ENCODE results near the gene SHE. TPM values are rescaled to one million over a fixed set of nuclear protein-coding genes. Genes with fewer than 3 reads are reported as not detected.

Gene SHE
- total and polyA plus RNA-seq, 2 of the 8 experiments (the other 6 are each of a cell fraction or from before 2014, with no cell fraction given), result 0.44 to 0.45 TPM

- Histone ChIP-seq H3K79me2 (ENCODE audit: control insufficient read depth in 1 of 2, insufficient read depth in 2 of 2, low read length in 2 of 2) (peaks cover 0 to 6% of the 10 kb centered on the region in 2 experiments; a peak in 1 of 4 replicates), H3K18ac (ENCODE audit: extremely low read depth, low read length) (no peak overlapping the region), H3K4me3 (ENCODE audit: extremely low read depth in 1 of 4, insufficient read depth in 2 of 4, low read depth in 3 of 4, low read length in 4 of 4) (no peak overlapping the region), H3K56ac (replicated peaks; ENCODE audit: insufficient read length, low read depth, low read length) (no peak overlapping the region), H3K14ac (ENCODE audit: insufficient read length) (no peak overlapping the region), H3K4me1 (replicated peaks in 1 of 4; ENCODE audit: control insufficient read depth in 3 of 4, insufficient read depth in 4 of 4, low read length in 3 of 4) (no peaks in the 10 kb centered on the region), H3K9ac (replicated peaks in 1 of 4; ENCODE audit: extremely low read depth in 1 of 4, low read depth in 3 of 4, low read length in 3 of 4) (no peak overlapping the region), H3K23ac (ENCODE audit: insufficient read length) (no peak overlapping the region), H4K20me1 (replicated peaks in 1 of 2; ENCODE audit: control insufficient read depth in 1 of 2, insufficient read depth in 2 of 2, low read length in 2 of 2) (peaks cover 2 to 14% of the 10 kb centered on the region in 2 experiments), H4K91ac (replicated peaks; ENCODE audit: insufficient read length, low read length) (no peak overlapping the region), H3K79me1 (ENCODE audit: low read depth, low read length) (no peaks in the 10 kb centered on the region; the same call in 1 of the 2 replicates), H3K23me2 (ENCODE audit: low read depth, low read length) (no peaks in the 10 kb centered on the region), H3K4ac (replicated peaks; ENCODE audit: insufficient read length, low read depth, low read length) (no peak overlapping the region), H2AK5ac (ENCODE audit: low read depth, low read length) (no peak overlapping the region), H3K36me3 (ENCODE audit: control insufficient read depth in 2 of 4, insufficient read depth in 4 of 4, low read length in 3 of 4) (peaks cover 34 to 70% (median 57%) of the 10 kb centered on the region in 4 experiments), H3K27ac (ENCODE audit: low read depth, low read length) (no peak overlapping the region), H2BK5ac (ENCODE audit: low read depth, low read length) (no peak overlapping the region), H3K9me3 (ENCODE audit: insufficient read depth in 2 of 2, low read depth in 1 of 2, low read length in 1 of 2) (no peaks in the 10 kb centered on the region), H2BK120ac (replicated peaks; ENCODE audit: low read depth, low read length) (no peak overlapping the region), H2BK20ac (ENCODE audit: low read length) (no peak overlapping the region), H3K4me2 (ENCODE audit: insufficient read depth in 1 of 2, low read depth in 2 of 2, low read length in 2 of 2) (no peak overlapping the region), H2BK15ac (ENCODE audit: low read length) (no peak overlapping the region), H3K27me3 (replicated peaks in 1 of 4; ENCODE audit: control insufficient read depth in 3 of 4, extremely low read depth in 1 of 4, insufficient read depth in 3 of 4, low read length in 3 of 4) (no peaks in the 10 kb centered on the region), H4K8ac (ENCODE audit: extremely low read depth, insufficient read depth, low read length) (no peak overlapping the region), H4K5ac (ENCODE audit: insufficient read length, low read depth, low read length) (no peak overlapping the region), H2BK12ac (ENCODE audit: low read depth, low read length) (no peak overlapping the region), H2AFZ (ENCODE audit: low read length) (no peak overlapping the region)
- 81% methylated on average over 6 of the region's 6 CpGs; no CpG with 5 or more reads in 1 of the 2 experiments for WGBS, 2 experiments (ENCODE audit: extremely low coverage in 1 of 2, insufficient coverage in 1 of 2, insufficient read length in 1 of 2, insufficient replicate concordance in 2 of 2, low coverage in 1 of 2, low lambda C conversion rate in 2 of 2, missing lambda C conversion rate in 1 of 2)
- FAIRE-seq (no peak), DNase-seq (ENCODE audit: low read depth in 1 of 2, low spot score in 2 of 2) (no peak)
- POLR2A ChIA-PET (ENCODE audit: partially characterized antibody), result interaction anchor here (0.7 kb wide), 1 partner anchor 224 kb away, joined by 4 read pairs; no protein-coding TSS in a partner anchor
- CTCF ChIA-PET (ENCODE audit: partially characterized antibody), result interaction anchor here (0.6 to 2.2 kb wide), 4 partner anchors 15 to 79 kb away, joined by 3 to 9 read pairs (median 3); no protein-coding TSS in a partner anchor
- TF ChIP-seq HDAC6 (IDR thresholded peaks at IDR 0.05; ENCODE audit: low read depth, low read length) (no peak), EP300 (IDR thresholded peaks at IDR 0.05; ENCODE audit: borderline replicate concordance in 1 of 2, low read depth in 2 of 2, low read length in 2 of 2) (no peak), CBX5 (IDR thresholded peaks at IDR 0.05; ENCODE audit: low read depth, low read length) (no peak), RBBP5 (IDR thresholded peaks at IDR 0.05; ENCODE audit: borderline replicate concordance, low read depth, low read length) (no peak), SRF (IDR thresholded peaks at IDR 0.05; ENCODE audit: low read depth, low read length) (no peak), JUN (IDR thresholded peaks at IDR 0.05; ENCODE audit: low read depth, low read length) (no peak), SP1 (IDR thresholded peaks at IDR 0.05; ENCODE audit: low read depth, low read length) (no peak), SIX5 (IDR thresholded peaks at IDR 0.05; ENCODE audit: low read depth, low read length) (no peak), CBX8 (IDR thresholded peaks at IDR 0.05; ENCODE audit: borderline replicate concordance, low read depth, low read length) (no peak), EGR1 (IDR thresholded peaks at IDR 0.05; ENCODE audit: borderline replicate concordance, low read depth, low read length) (no peak), ATF3 (IDR thresholded peaks at IDR 0.05; ENCODE audit: insufficient read depth, low read depth, low read length) (no peak), GABPA (IDR thresholded peaks at IDR 0.05; ENCODE audit: borderline replicate concordance, insufficient read depth, low read length) (no peak), POLR2A (IDR thresholded peaks at IDR 0.05; ENCODE audit: control extremely low read depth in 1 of 2, low read depth in 2 of 2, low read length in 2 of 2) (no peak), CHD1 (IDR thresholded peaks at IDR 0.05; ENCODE audit: low read depth, low read length) (no peak)
Measured at GRCh38 chr1:154550657-154551056, 48.4 kb upstream of the SHE start.

Measured in H1 (cell line).